ENCODE data around the gene PLA2G2E. TPM values are rescaled to one million over a fixed set of nuclear protein-coding genes. Genes with fewer than 3 reads are reported as not detected.
"Not testable (repeated sequence)": the region's sequence is repeated elsewhere in the genome, so short reads cannot be mapped to it uniquely, and the experiment has no call there.

PLA2G2E gene
- total RNA-seq, 2 donors from 2014 or later: not detected

GRCh38 chr1:19885821-19886220, 37.6 kb downstream of the PLA2G2E start:
- H3K4me1 ChIP-seq: no peaks in the 10 kb centered on the region
- no peak for DNase-seq
- H3K4me3 ChIP-seq: no peak overlapping the region

GRCh38 chr1:19884312-19884711, 39.1 kb downstream of the PLA2G2E start:
- Histone ChIP-seq H3K9me3 (no peaks in the 10 kb centered on the region), H3K27me3 (no peaks in the 10 kb centered on the region), H3K27ac (no peak overlapping the region), H3K4me1 (no peaks in the 10 kb centered on the region), H3K4me3 (no peak overlapping the region), H3K9ac (ENCODE audit: low read depth in 2 of 2, low read length in 2 of 2) (no peak overlapping the region), H3K36me3 (no peaks in the 10 kb centered on the region)
- TF ChIP-seq CTCF (IDR thresholded peaks at IDR 0.05): no peak
- DNase-seq: no peak
- intact Hi-C loops (cut with DNase I): loop anchor here (5.0 kb wide), 2 partner anchors 122 to 167 kb away; no protein-coding TSS in a partner anchor

More at GRCh38 chr1:19885821-19886220, 37.6 kb downstream of the PLA2G2E start:
- Histone ChIP-seq H3K27ac (no peak overlapping the region), H3K9me3 (no peaks in the 10 kb centered on the region), H3K36me3 (peaks cover 4% of the 10 kb centered on the region), H3K9ac (ENCODE audit: low read depth in 2 of 2, low read length in 2 of 2) (no peak overlapping the region), H3K27me3 (no peaks in the 10 kb centered on the region)
- intact Hi-C loops (cut with DNase I): no loop called here
- TF ChIP-seq CTCF (IDR thresholded peaks at IDR 0.05): no peak

- no peaks in the 10 kb centered on the region for H3K36me3 ChIP-seq
- no peaks in the 10 kb centered on the region for H3K27me3 ChIP-seq
- H3K9ac ChIP-seq (ENCODE audit: low read depth in 2 of 2, low read length in 2 of 2): peak within 1 kb of the TSS; percentile 86 to 89
- H3K4me3 ChIP-seq: peak within 1 kb of the TSS; percentile 80
- peak; percentile 89 for TF ChIP-seq CTCF (IDR thresholded peaks at IDR 0.05)
- H3K4me1 ChIP-seq: no peaks in the 10 kb centered on the region
- H3K9me3 ChIP-seq: no peaks in the 10 kb centered on the region
- peak; percentile 98 for DNase-seq
- peak within 1 kb of the TSS; percentile 86 for H3K27ac ChIP-seq
- intact Hi-C loops (cut with DNase I): loop anchor here (5.0 kb wide), 2 partner anchors 120 to 165 kb away; no protein-coding TSS in a partner anchor
Measured at GRCh38 chr1:19882111-19883071, 41.0 kb downstream of the PLA2G2E start, which contains the start of gene OTUD3. Gene OTUD3 (plus strand): TSS chr1:19882395. CDS start chr1:19882514, 119 bp downstream.

GRCh38 chr1:19880841-19881240, 42.6 kb downstream of the PLA2G2E start:
- H3K27me3 ChIP-seq; H3K4me1 ChIP-seq; H3K27ac ChIP-seq; H3K9ac ChIP-seq (ENCODE audit: low read depth in 2 of 2, low read length in 2 of 2); H3K4me3 ChIP-seq; H3K9me3 ChIP-seq; H3K36me3 ChIP-seq; DNase-seq: not testable (repeated sequence)
- intact Hi-C loops (cut with DNase I): loop anchor here (5.0 kb wide), 2 partner anchors 119 to 164 kb away; no protein-coding TSS in a partner anchor

GRCh38 chr1:19879661-19880060, 43.8 kb downstream of the PLA2G2E start:
- intact Hi-C loops (cut with DNase I): loop anchor here (5.0 kb wide), 2 partner anchors 117 to 162 kb away; no protein-coding TSS in a partner anchor
- H3K9ac ChIP-seq (ENCODE audit: low read depth in 2 of 2, low read length in 2 of 2): no peak overlapping the region
- DNase-seq: no peak

More at GRCh38 chr1:19879661-19880060, 43.8 kb downstream of the PLA2G2E start:
- Histone ChIP-seq H3K27ac (no peak overlapping the region), H3K36me3 (no peaks in the 10 kb centered on the region), H3K9me3 (no peaks in the 10 kb centered on the region), H3K27me3 (no peaks in the 10 kb centered on the region), H3K4me3 (no peak overlapping the region), H3K4me1 (no peaks in the 10 kb centered on the region)
- no peak for TF ChIP-seq CTCF (IDR thresholded peaks at IDR 0.05)
